Measurements from ENCODE around the gene ENOX1. TPM values are rescaled to one million over a fixed set of nuclear protein-coding genes. Genes with fewer than 3 reads are reported as not detected.

ENOX1 gene
- total and polyA plus RNA-seq, 2 donors (not counting 3 experiments of a cell fraction or from before 2014, with no cell fraction given), result 0.17 to 0.97 TPM

GRCh38 chr13:43426355-43426754 lies 360.4 kb downstream of the ENOX1 start:
- ChIA-PET CTCF (no interaction called here), POLR2A (no interaction called here)
- DNase-seq (ENCODE audit: low read depth, low spot score) (no peak), FAIRE-seq (no peak)
- Histone ChIP-seq H3K4me3 (replicated peaks in 1 of 3; ENCODE audit: insufficient read depth in 1 of 3, low read depth in 1 of 3, low read length in 3 of 3) (no peak overlapping the region), H3K79me2 (ENCODE audit: control insufficient read depth, insufficient read depth, low read length) (no peaks in the 10 kb centered on the region), H3K9me1 (replicated peaks; ENCODE audit: control insufficient read depth, extremely low read depth, insufficient read depth, low read length) (no peaks in the 10 kb centered on the region), H3K36me3 (ENCODE audit: control insufficient read depth in 2 of 2, extremely low read depth in 1 of 2, insufficient read depth in 2 of 2, low read length in 2 of 2) (no peaks in the 10 kb centered on the region), H4K20me1 (replicated peaks; ENCODE audit: control insufficient read depth, extremely low read depth, insufficient read depth, low read length) (no peaks in the 10 kb centered on the region), H2AFZ (ENCODE audit: low read depth, low read length) (no peak overlapping the region), H3K9ac (replicated peaks; ENCODE audit: extremely low read depth, insufficient read depth, low read length) (no peak overlapping the region), H3K4me2 (ENCODE audit: insufficient read depth, low read length) (no peak overlapping the region), H3K9me3 (replicated peaks; ENCODE audit: control insufficient read depth, insufficient read depth, low read length) (no peaks in the 10 kb centered on the region), H3K27me3 (ENCODE audit: control insufficient read depth in 2 of 2, insufficient read depth in 2 of 2, low read length in 2 of 2) (no peaks in the 10 kb centered on the region), H3K4me1 (ENCODE audit: control insufficient read depth, extremely low read depth, insufficient read depth, low read length) (no peaks in the 10 kb centered on the region), H3K27ac (ENCODE audit: insufficient read depth, low read depth, low read length) (no peak overlapping the region)
- no TSS peak for BruUV-seq (replicated peaks)
- TF ChIP-seq GATA2 (IDR thresholded peaks at IDR 0.05; ENCODE audit: insufficient read depth, insufficient read length, low read depth, low read length), result no peak
- no peak for TF ChIP-seq POLR2AphosphoS5 (IDR thresholded peaks at IDR 0.05; ENCODE audit: insufficient read depth, low read depth, low read length)
- TF ChIP-seq FOS (IDR thresholded peaks at IDR 0.05; ENCODE audit: borderline replicate concordance, insufficient read depth, low read length), result no peak
- TF ChIP-seq MYC (IDR thresholded peaks at IDR 0.05; ENCODE audit: low read depth, low read length), result no peak
- TF ChIP-seq, protein P1, sequence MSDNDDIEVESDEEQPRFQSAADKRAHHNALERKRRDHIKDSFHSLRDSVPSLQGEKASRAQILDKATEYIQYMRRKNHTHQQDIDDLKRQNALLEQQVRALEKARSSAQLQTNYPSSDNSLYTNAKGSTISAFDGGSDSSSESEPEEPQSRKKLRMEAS (IDR thresholded peaks at IDR 0.05; ENCODE audit: insufficient read depth, insufficient read length), result no peak
- no peak for TF ChIP-seq JUN (IDR thresholded peaks at IDR 0.05; ENCODE audit: borderline replicate concordance, insufficient read depth, insufficient read length, low read depth)
- no peak for TF ChIP-seq CTCF (IDR thresholded peaks at IDR 0.05; ENCODE audit: extremely low read depth in 1 of 2, insufficient read depth in 1 of 2, low read depth in 1 of 2, low read length in 2 of 2)
- dilution Hi-C loops (cut with MboI; ENCODE audit: extremely low pct_ligation_motif_present, low sequenced_read_pairs) (no loop called here), intact Hi-C loops (cut with micrococcal nuclease) (no loop called here)
